Stimulated activated naive CD8-positive, alpha-beta T cell treated with anti-CD3 and anti-CD28 coated beads, Interleukin-15, Interleukin-2, amounts not matched to agents 100 U/mL and 50 U/mL, for 24 hours (primary cell): ENCODE data around the gene TBC1D30.

ENCODE experiments used
- ATAC-seq: fragments of 150-1000 bp; cut with Tn5 transposase; one replicate; pipeline ENCODE4 v1.10.0; 2021
- DNase-seq: peaks from one replicate; pipeline ENCODE4 v3.0.0; 2021

Gene TBC1D30

GRCh38 chr12:64911912-64912311 lies 87.5 kb downstream of the TBC1D30 start:
- no peak for ATAC-seq

GRCh38 chr12:64912516-64913255 lies 88.2 kb downstream of the TBC1D30 start:
- no peak for ATAC-seq
- DNase-seq, result no peak

More at GRCh38 chr12:64911912-64912311, 87.5 kb downstream of the TBC1D30 start:
- no peak for DNase-seq

DNA sequence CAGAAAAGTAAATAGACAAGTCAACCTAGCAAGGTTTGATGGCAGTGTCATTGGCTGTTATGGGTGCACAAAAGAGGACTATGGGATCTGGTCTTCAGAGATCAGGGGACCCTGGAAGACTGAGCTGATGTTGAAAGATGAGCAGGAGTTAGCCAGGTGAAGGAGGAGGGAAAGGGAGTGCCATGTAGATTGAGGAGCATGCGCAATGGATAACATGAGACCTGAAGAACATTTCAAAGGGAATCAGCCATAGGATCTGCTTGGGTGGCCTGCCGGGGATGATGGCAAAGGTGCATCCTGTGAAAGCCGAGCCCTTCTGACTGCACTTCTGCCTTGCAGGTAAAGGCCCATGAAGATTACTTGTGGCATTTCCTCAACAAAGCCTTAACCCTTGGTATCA lies 90.8 kb downstream of the TBC1D30 start:
- no peak for ATAC-seq
- DNase-seq, result no peak

- DNase-seq, result no peak
- no peak for ATAC-seq
These were observed 92.2 kb downstream of the TBC1D30 start for GRCh38 chr12:64916411-64917261.

DNA sequence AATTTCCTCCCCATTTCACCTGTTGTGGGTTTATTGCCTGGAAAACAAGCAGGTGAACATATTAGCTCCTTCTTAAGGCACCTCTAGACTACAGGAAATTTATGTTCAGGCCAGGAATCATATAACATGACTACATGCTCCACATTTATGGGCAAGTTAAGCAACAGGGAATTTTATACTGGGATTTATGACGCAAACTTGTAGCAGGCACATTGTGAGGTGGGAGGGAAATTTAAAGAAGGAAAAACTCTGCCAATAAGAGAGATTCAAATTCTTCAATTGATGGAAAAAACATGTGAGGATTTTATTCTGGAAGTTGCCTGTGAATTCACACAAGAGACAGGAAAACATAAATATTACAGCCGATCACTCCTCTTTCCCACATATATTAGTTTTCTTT lies 93.9 kb downstream of the TBC1D30 start:
- no peak for ATAC-seq
- DNase-seq, result no peak

GRCh38 chr12:64918801-64919200 lies 94.4 kb downstream of the TBC1D30 start:
- DNase-seq (no peak), ATAC-seq (no peak)

GRCh38 chr12:64922853-64923252 lies 98.4 kb downstream of the TBC1D30 start:
- no peak for DNase-seq
- ATAC-seq, result no peak

DNA sequence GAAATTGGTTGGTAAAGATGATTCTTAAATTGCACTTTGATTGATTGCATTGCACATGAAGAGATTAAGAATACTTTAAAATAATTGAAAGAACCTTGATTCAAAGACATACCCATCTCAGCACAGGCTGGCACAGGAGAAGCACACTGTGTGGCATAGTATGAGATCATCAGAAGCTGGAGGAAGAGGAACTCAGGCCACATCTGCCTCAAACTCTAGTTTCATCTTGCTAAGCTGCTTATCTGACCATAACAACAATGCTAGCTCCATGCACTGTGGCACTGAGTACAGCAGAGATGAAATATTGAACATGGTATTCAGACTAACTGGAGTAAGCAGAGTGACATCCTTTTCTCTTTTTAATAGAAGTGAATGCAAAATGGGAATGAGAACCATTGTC lies 99.1 kb downstream of the TBC1D30 start:
- no peak for ATAC-seq
- DNase-seq, result no peak
